ENCODE results near the gene TNFRSF19. TPM values are rescaled to one million over a fixed set of nuclear protein-coding genes. Genes with fewer than 3 reads are reported as not detected.

TNFRSF19 gene
- total and polyA plus RNA-seq, 2 of the 4 experiments (the other 2 are of a cell fraction) = 18.6 to 26.3 TPM

- peaks cover 40% of the 10 kb centered on the region for H3K36me3 ChIP-seq (ENCODE audit: control insufficient read depth, insufficient read depth, low read length)
- H3K4me2 ChIP-seq (ENCODE audit: low read depth, low read length) = no peak overlapping the region
- no peak for TF ChIP-seq CHD1 (IDR thresholded peaks at IDR 0.05; ENCODE audit: low read depth, low read length)
- TF ChIP-seq RAD21 (IDR thresholded peaks at IDR 0.05; ENCODE audit: low read length) = no peak
- no peak for TF ChIP-seq MXI1 (IDR thresholded peaks at IDR 0.05; ENCODE audit: borderline replicate concordance, low read depth, low read length)
- no peak for TF ChIP-seq RCOR1 (IDR thresholded peaks at IDR 0.05; ENCODE audit: insufficient replicate concordance, low read length)
- no peak for TF ChIP-seq FOS (IDR thresholded peaks at IDR 0.05; ENCODE audit: low read depth, low read length)
- no peak for TF ChIP-seq ELK1 (IDR thresholded peaks at IDR 0.05; ENCODE audit: borderline replicate concordance, low read depth, low read length)
- TF ChIP-seq SMC3 (IDR thresholded peaks at IDR 0.05; ENCODE audit: low read depth, low read length) = no peak
- no peak for TF ChIP-seq USF2 (IDR thresholded peaks at IDR 0.05; ENCODE audit: low read depth, low read length)
- ChIA-PET CTCF (no interaction called here), POLR2A (ENCODE audit: unreplicated experiment) (interaction anchor here (0.7 kb wide), 1 partner anchor 106 kb away, joined by 3 read pairs; no protein-coding TSS in a partner anchor)
- peak overlapping the region; percentile 100 for H2BK5ac ChIP-seq (ENCODE audit: low read depth, low read length, poor library complexity, severe bottlenecking)
- H2AK5ac ChIP-seq (ENCODE audit: low read depth, low read length) = peak overlapping the region; percentile 86
- H3K56ac ChIP-seq (ENCODE audit: extremely low read depth, insufficient read depth, low read length) = peak overlapping the region; percentile 73
- H3K27ac ChIP-seq (ENCODE audit: insufficient read depth, low read length) = peak overlapping the region; percentile 97
- peak overlapping the region; percentile 97 for H3K18ac ChIP-seq (ENCODE audit: low read depth, low read length)
- H3K23ac ChIP-seq (ENCODE audit: low read depth, low read length) = peak overlapping the region; percentile 48; the same call in 1 of the 2 replicates
- no peaks in the 10 kb centered on the region for H3K27me3 ChIP-seq (ENCODE audit: control insufficient read depth, insufficient read depth, low read length)
- peak overlapping the region; percentile 75 for H2BK20ac ChIP-seq (ENCODE audit: low read depth, low read length)
- peaks cover 6 to 34% of the 10 kb centered on the region in 2 experiments; a peak in 3 of 4 replicates for H3K79me1 ChIP-seq (ENCODE audit: low read depth in 1 of 2, low read length in 2 of 2)
- intact Hi-C loops (cut with micrococcal nuclease) = loop anchor here (5.0 kb wide), 2 partner anchors 121 to 164 kb away; no protein-coding TSS in a partner anchor
- no peaks in the 10 kb centered on the region for H3K9me3 ChIP-seq (ENCODE audit: control insufficient read depth, insufficient read depth, low read length)
- dilution Hi-C loops (cut with HindIII; ENCODE audit: low sequenced_read_pairs, unreplicated experiment) = no loop called here
- H4K91ac ChIP-seq (ENCODE audit: insufficient read depth, low read depth, low read length) = peak overlapping the region; percentile 51
- peak overlapping the region; percentile 16; the same call in 2 of the 3 replicates for H2BK15ac ChIP-seq (ENCODE audit: low read depth, low read length)
- H3K9ac ChIP-seq (ENCODE audit: low read depth, low read length) = peak overlapping the region; percentile 56; the same call in 1 of the 2 replicates
- DNase-seq = no peak
- peak overlapping the region; percentile 87 for H4K5ac ChIP-seq (ENCODE audit: low read depth, low read length)
- peaks cover 25% of the 10 kb centered on the region for H3K9me1 ChIP-seq (ENCODE audit: insufficient read depth, low read length)
- in situ Hi-C loops (cut with MboI; ENCODE audit: low sequenced_read_pairs) = no loop called here
- H3K14ac ChIP-seq (replicated peaks; ENCODE audit: low read depth, low read length) = peak overlapping the region; percentile 73; the same call in 1 of the 2 replicates
- no CpG with 5 or more reads among the region's 2 CpGs for WGBS, 2 experiments (ENCODE audit: extremely low coverage in 2 of 2, insufficient read length in 1 of 2)
- no peak overlapping the region for H2AFZ ChIP-seq (replicated peaks; ENCODE audit: low read length, poor library complexity)
- no peak overlapping the region for H3K4me3 ChIP-seq (ENCODE audit: insufficient read depth, low read depth, low read length)
- peak overlapping the region; percentile 72 for H2BK120ac ChIP-seq (ENCODE audit: low read depth, low read length)
- peaks cover 34% of the 10 kb centered on the region for H3K4me1 ChIP-seq (ENCODE audit: control insufficient read depth, insufficient read depth, low read length)
- peak overlapping the region; percentile 21 to 97 for H4K8ac ChIP-seq (ENCODE audit: low read depth in 2 of 2, low read length in 2 of 2)
- no TSS peak for BruUV-seq (replicated peaks)
- no peaks in the 10 kb centered on the region for H4K20me1 ChIP-seq (ENCODE audit: insufficient read depth, low read length)
- peak overlapping the region; percentile 39 for H3K4ac ChIP-seq (ENCODE audit: low read depth, low read length)
- ATAC-seq (ENCODE audit: low read depth) = no peak
- no peak overlapping the region for H2AK9ac ChIP-seq (replicated peaks; ENCODE audit: low read depth, low read length, poor library complexity)
Measured at GRCh38 chr13:23671377-23671776, 101.2 kb downstream of the TNFRSF19 start.

All from IMR-90 (cell line).